ENCODE measurements around the gene CORO2B. TPM values are rescaled to one million over a fixed set of nuclear protein-coding genes. Genes with fewer than 3 reads are reported as not detected.

Gene CORO2B
- total and polyA plus RNA-seq, 9 of the 15 experiments (the other 6 are each of a cell fraction or from before 2014, with no cell fraction given) = not detected

- Histone ChIP-seq H3K36me3 (ENCODE audit: control insufficient read depth, insufficient read depth, low read length) (no peaks in the 10 kb centered on the region), H3K27ac (ENCODE audit: extremely low read depth, low read depth, low read length) (no peak overlapping the region), H3K79me2 (ENCODE audit: control insufficient read depth, insufficient read depth, low read length) (no peaks in the 10 kb centered on the region), H3K4me3 (no peak overlapping the region), H4K20me1 (replicated peaks; ENCODE audit: control insufficient read depth, insufficient read depth, low read length) (peaks cover 4% of the 10 kb centered on the region; the same call in 1 of the 2 replicates), H3K4me2 (ENCODE audit: insufficient read depth, low read length) (no peak overlapping the region), H3K27me3 (ENCODE audit: control insufficient read depth in 2 of 2, insufficient read depth in 2 of 2, low read length in 2 of 2) (peaks cover 17 to 46% of the 10 kb centered on the region in 2 experiments), H2AFZ (ENCODE audit: low read depth, low read length) (no peak overlapping the region), H3K9ac (ENCODE audit: insufficient read depth in 1 of 2, low read depth in 2 of 2, low read length in 2 of 2) (no peak overlapping the region), H3K9me3 (replicated peaks; ENCODE audit: control insufficient read depth, insufficient read depth, low read depth, low read length) (no peaks in the 10 kb centered on the region), H3K4me1 (replicated peaks in 1 of 2; ENCODE audit: control insufficient read depth in 2 of 2, insufficient read depth in 2 of 2, low read length in 2 of 2) (no peaks in the 10 kb centered on the region), H3K9me1 (ENCODE audit: control insufficient read depth, insufficient read depth, low read length) (no peaks in the 10 kb centered on the region)
- CTCF ChIA-PET (ENCODE audit: low intra/inter-chr PET ratio) = no interaction called here
- no peak for TF ChIP-seq MEF2A (IDR thresholded peaks at IDR 0.05; ENCODE audit: control insufficient read depth, low read depth, low read length)
- TF ChIP-seq PKNOX1 (IDR thresholded peaks at IDR 0.05) = peak; percentile 32; the same call in 1 of the 2 replicates
- TF ChIP-seq PRMT5 (CRISPR knock-in tag; IDR thresholded peaks at IDR 0.05) = no peak
- TF ChIP-seq YBX1 (IDR thresholded peaks at IDR 0.05) = no peak
- TF ChIP-seq ZBTB9 (CRISPR knock-in tag; IDR thresholded peaks at IDR 0.05) = no peak
- in situ Hi-C loops (cut with MboI) (no loop called here), intact Hi-C loops (cut with micrococcal nuclease) (no loop called here)
- POLR2A ChIA-PET = interaction anchor here (1.0 kb wide), 1 partner anchor 10 kb away, joined by 3 read pairs; no protein-coding TSS in a partner anchor
- BruUV-seq (replicated peaks) = no TSS peak
- WGBS (ENCODE audit: insufficient coverage, low coverage, missing lambda C conversion rate) = 2% methylated on average over 13 of the region's 13 CpGs
- no peak for ATAC-seq
- no peak for DNase-seq (ENCODE audit: extremely low read depth in 1 of 4, low spot score in 3 of 4)
- FAIRE-seq = no peak
These were observed 44.6 kb downstream of the CORO2B start for GRCh38 chr15:68623301-68623892.

All from K562 (cell line).